Measurements from ENCODE around the gene SORL1-AS1.

Gene SORL1-AS1

GRCh38 chr11:121451986-121452608 lies 670 bp downstream of the SORL1-AS1 start, which contains the start of gene SORL1:
TSS of gene SORL1 (plus strand) at chr11:121452314. CDS start at chr11:121452332, 18 bp downstream.
- DNase-seq = peak; percentile 72

GRCh38 chr11:121451178-121451985 lies 1.4 kb downstream of the SORL1-AS1 start:
- DNase-seq = no peak

GRCh38 chr11:121450401-121450800 lies 2.4 kb downstream of the SORL1-AS1 start:
- DNase-seq = no peak

GRCh38 chr11:121449626-121450025 lies 3.1 kb downstream of the SORL1-AS1 start:
- DNase-seq = no peak

GRCh38 chr11:121449123-121449522 lies 3.6 kb downstream of the SORL1-AS1 start:
- no peak for DNase-seq

- DNase-seq = no peak
Measured at GRCh38 chr11:121448431-121448941, 4.3 kb downstream of the SORL1-AS1 start.

GRCh38 chr11:121448011-121448410 lies 4.8 kb downstream of the SORL1-AS1 start:
- no peak for DNase-seq

- peak; percentile 30 for DNase-seq
Measured at GRCh38 chr11:121446752-121447156, 6.0 kb downstream of the SORL1-AS1 start.

GRCh38 chr11:121445071-121445768 lies 7.5 kb downstream of the SORL1-AS1 start:
- DNase-seq = no peak

- no peak for DNase-seq
Measured at GRCh38 chr11:121444526-121444925, 8.2 kb downstream of the SORL1-AS1 start.

- DNase-seq = no peak
Measured at GRCh38 chr11:121443688-121444275, 9.0 kb downstream of the SORL1-AS1 start.

GRCh38 chr11:121441521-121441920 lies 11.2 kb downstream of the SORL1-AS1 start:
- no peak for DNase-seq

- DNase-seq = no peak
Measured at GRCh38 chr11:121439759-121440158, 13.0 kb downstream of the SORL1-AS1 start.

GRCh38 chr11:121439337-121439736 lies 13.4 kb downstream of the SORL1-AS1 start:
- no peak for DNase-seq

GRCh38 chr11:121437686-121438078 lies 15.1 kb downstream of the SORL1-AS1 start:
- DNase-seq = no peak

GRCh38 chr11:121437018-121437685 lies 15.6 kb downstream of the SORL1-AS1 start:
- DNase-seq = no peak

GRCh38 chr11:121435551-121436511 lies 16.9 kb downstream of the SORL1-AS1 start:
- no peak for DNase-seq

GRCh38 chr11:121435132-121435531 lies 17.6 kb downstream of the SORL1-AS1 start:
- DNase-seq = no peak

- no peak for DNase-seq
Measured at GRCh38 chr11:121431820-121432526, 20.8 kb downstream of the SORL1-AS1 start.

- DNase-seq = no peak
Measured at GRCh38 chr11:121429556-121429955, 23.2 kb downstream of the SORL1-AS1 start.
